CD8-positive, alpha-beta memory T cell (primary cell): ENCODE data around the gene TOM1L1. TPM values are rescaled to one million over a fixed set of nuclear protein-coding genes. Genes with fewer than 3 reads are reported as not detected.
"Not testable (repeated sequence)": the region's sequence is repeated elsewhere in the genome, so short reads cannot be mapped to it uniquely, and the experiment has no call there.

Experiments
- CTCF ChIA-PET: fragments of 350-600 bp; sonication (Branson Sonifier 250); formaldehyde crosslinking; loops from one replicate; lab custom pipeline; 2021; ENCODE audit warnings: antibody characterized with exemption; lab: Charles Lee
- POLR2A ChIA-PET: fragments of 350-600 bp; sonication (Branson Sonifier 250); formaldehyde crosslinking; loops from one replicate; lab custom pipeline; 2021; ENCODE audit warnings: antibody characterized with exemption; lab: Charles Lee
- DNase-seq, 5 donors: peaks; one replicate each; pipeline versions ENCODE4 v3.0.0 to v3.0.0-alpha.2; 2020 to 2022; ENCODE audit warnings: mixed read lengths in 1 of 5
- H3K27ac ChIP-seq: one replicate; pipeline ENCODE4 v1.7.0; 2013; ENCODE audit warnings: low read depth, mild to moderate bottlenecking, low read length, moderate library complexity
- H3K27me3 ChIP-seq: 2 replicates; pipeline ENCODE4 v1.7.0; 2013; ENCODE audit warnings: low read length, mild to moderate bottlenecking; ENCODE audit not compliant: insufficient read depth, poor library complexity, severe bottlenecking
- H3K36me3 ChIP-seq: 2 replicates; pipeline ENCODE4 v1.7.0; 2013; ENCODE audit warnings: mild to moderate bottlenecking, low read length, moderate library complexity; ENCODE audit not compliant: insufficient read depth
- H3K4me1 ChIP-seq: 2 replicates; pipeline ENCODE4 v1.7.0; 2013; ENCODE audit warnings: mild to moderate bottlenecking, low read length, moderate library complexity; ENCODE audit not compliant: insufficient read depth
- H3K4me3 ChIP-seq: 2 replicates; pipeline ENCODE4 v1.7.0; 2013; ENCODE audit warnings: mild to moderate bottlenecking, low read length
- H3K9me3 ChIP-seq: 2 replicates; pipeline ENCODE4 v1.7.0; 2013; ENCODE audit warnings: mild to moderate bottlenecking, low read length
- H3K27ac Mint-ChIP-seq, 8 donors: one replicate each; pipeline ENCODE4 v1.8.0; 2020 to 2021; ENCODE audit warnings: mixed read lengths in 8 of 8, mild to moderate bottlenecking in 6 of 8, inconsistent platforms in 3 of 8, moderate library complexity in 3 of 8
- H3K27me3 Mint-ChIP-seq, 2 donors: one replicate each; pipeline ENCODE4 v1.8.0; 2020 to 2021; ENCODE audit warnings: mixed read lengths in 2 of 2, mild to moderate bottlenecking in 1 of 2, moderate library complexity in 1 of 2
- H3K36me3 Mint-ChIP-seq, 3 donors: one replicate each; pipeline ENCODE4 v1.8.0; 2020 to 2021; ENCODE audit warnings: mixed read lengths in 3 of 3, inconsistent platforms in 1 of 3, mild to moderate bottlenecking in 1 of 3
- H3K4me1 Mint-ChIP-seq, 3 donors: one replicate each; pipeline ENCODE4 v1.8.0; 2020 to 2021; ENCODE audit warnings: mixed read lengths in 3 of 3, inconsistent platforms in 1 of 3, mild to moderate bottlenecking in 1 of 3
- H3K4me3 Mint-ChIP-seq, 7 donors: one replicate each; pipeline ENCODE4 v1.8.0; 2020 to 2021; ENCODE audit warnings: mixed read lengths in 7 of 7, mild to moderate bottlenecking in 6 of 7, moderate library complexity in 4 of 7, inconsistent platforms in 2 of 7
- H3K9me3 Mint-ChIP-seq, 5 donors: one replicate each; pipeline ENCODE4 v1.8.0; 2020 to 2022; ENCODE audit warnings: mixed read lengths in 5 of 5, mild to moderate bottlenecking in 3 of 5, moderate library complexity in 2 of 5, inconsistent platforms in 1 of 5
- polyA plus RNA-seq: library from polyadenylated mRNA; unstranded; fragments of 300-500 nt; fragmentation: Illumina TruSeq; gene quantifications from one replicate; pipeline ENCODE4 v1.2.3, GENCODE V29; 2021
- total RNA-seq, 2 experiments: library from RNA; stranded (reverse); gene quantifications; one replicate each; pipeline ENCODE4 v1.2.3, GENCODE V29; 2021

Gene TOM1L1
- total and polyA plus RNA-seq, 3 experiments from 2014 or later: 0.33 TPM; not detected in 2

DNA sequence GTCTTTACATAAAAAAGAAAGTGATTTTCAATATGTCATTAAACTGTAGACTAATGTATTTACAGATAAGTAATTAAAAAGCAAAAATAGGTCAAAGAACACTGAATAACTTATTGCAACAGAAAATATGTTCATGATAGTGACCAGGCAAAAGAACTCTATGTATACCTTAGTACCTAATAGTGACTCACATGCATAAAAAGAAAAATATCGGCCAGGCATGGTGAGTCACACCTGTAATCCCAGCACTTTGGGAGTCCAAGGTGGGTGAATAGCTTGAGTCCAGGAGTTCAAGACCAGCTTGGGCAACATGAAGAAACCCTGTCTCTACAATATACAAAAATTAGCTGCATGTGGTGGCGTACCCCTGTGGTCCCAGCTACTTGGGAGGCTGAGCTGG, 33.0 kb upstream of the TOM1L1 start:
- H3K9me3 Mint-ChIP-seq: no peaks in the 10 kb centered on the region
- no peak for DNase-seq
- ChIA-PET POLR2A (no interaction called here), CTCF (no interaction called here)
- Histone ChIP-seq H3K4me3 (no peak overlapping the region), H3K4me1 (no peaks in the 10 kb centered on the region), H3K27ac (no peak overlapping the region), H3K27me3 (no peaks in the 10 kb centered on the region), H3K9me3 (no peaks in the 10 kb centered on the region), H3K36me3 (no peaks in the 10 kb centered on the region)
- H3K27me3 Mint-ChIP-seq: peaks cover 0 to 14% of the 10 kb centered on the region in 2 donors
- no peak overlapping the region for H3K27ac Mint-ChIP-seq
- no peaks in the 10 kb centered on the region for H3K4me1 Mint-ChIP-seq
- H3K36me3 Mint-ChIP-seq: no peaks in the 10 kb centered on the region
- no peak overlapping the region for H3K4me3 Mint-ChIP-seq

DNA sequence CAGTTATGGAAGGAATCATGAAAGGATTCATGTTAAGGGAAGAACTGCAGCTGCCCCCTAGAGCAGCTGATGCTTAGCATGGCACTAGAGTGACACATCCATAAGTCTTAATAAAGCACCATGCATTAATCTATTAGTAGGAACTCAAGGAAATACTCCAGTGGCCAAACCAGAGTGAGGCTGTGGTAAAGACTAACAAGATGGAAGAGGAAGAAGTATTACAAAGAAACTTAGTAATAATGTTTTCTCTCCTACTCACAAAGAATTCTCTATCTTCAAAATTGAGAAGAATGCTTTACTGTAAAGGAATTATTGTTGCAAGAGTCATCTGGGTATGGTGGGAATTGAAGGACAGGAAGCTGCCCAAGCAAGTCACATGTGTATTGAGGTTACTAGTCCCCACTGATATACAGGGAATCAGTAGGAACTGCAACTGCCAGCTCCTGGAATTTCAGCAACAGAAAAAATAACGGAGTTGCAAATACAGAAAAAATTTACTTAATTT, 29.9 kb upstream of the TOM1L1 start:
- no peaks in the 10 kb centered on the region for H3K9me3 Mint-ChIP-seq
- no peak overlapping the region for H3K27ac ChIP-seq
- H3K4me1 ChIP-seq: no peaks in the 10 kb centered on the region
- H3K4me3 Mint-ChIP-seq: no peak overlapping the region
- H3K9me3 ChIP-seq: no peaks in the 10 kb centered on the region
- H3K36me3 Mint-ChIP-seq: no peaks in the 10 kb centered on the region
- H3K4me3 ChIP-seq: no peak overlapping the region
- no peaks in the 10 kb centered on the region for H3K4me1 Mint-ChIP-seq
- CTCF ChIA-PET: no interaction called here
- H3K27me3 ChIP-seq: no peaks in the 10 kb centered on the region
- H3K27ac Mint-ChIP-seq: no peak overlapping the region
- H3K36me3 ChIP-seq: no peaks in the 10 kb centered on the region
- POLR2A ChIA-PET: no interaction called here
- peaks cover 2 to 14% of the 10 kb centered on the region in 2 donors for H3K27me3 Mint-ChIP-seq
- DNase-seq: no peak

DNA sequence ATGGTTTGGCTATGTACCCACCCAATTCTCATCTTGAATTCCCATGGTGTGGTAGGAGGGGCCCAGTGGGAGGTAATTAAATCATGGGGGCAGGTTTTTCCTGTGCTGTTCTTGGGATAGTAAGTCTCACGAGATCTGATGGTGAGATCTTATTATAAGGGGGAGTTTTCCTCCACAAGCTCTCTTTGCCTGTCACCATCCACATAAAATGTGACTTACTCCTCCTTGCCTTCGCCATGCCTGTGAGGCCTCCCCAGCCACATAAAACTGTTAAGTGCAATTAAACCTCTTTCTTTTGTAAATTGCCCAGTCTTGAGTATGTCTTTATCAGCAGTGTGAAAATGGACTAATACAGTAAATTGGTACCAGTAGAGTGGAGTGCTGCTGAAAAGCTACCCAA, 24.7 kb upstream of the TOM1L1 start:
- POLR2A ChIA-PET, H3K27me3 Mint-ChIP-seq: not testable (repeated sequence)
- CTCF ChIA-PET: interaction anchor here (0.6 kb wide), 1 partner anchor 62 kb away, joined by 3 read pairs; no protein-coding TSS in a partner anchor

DNA sequence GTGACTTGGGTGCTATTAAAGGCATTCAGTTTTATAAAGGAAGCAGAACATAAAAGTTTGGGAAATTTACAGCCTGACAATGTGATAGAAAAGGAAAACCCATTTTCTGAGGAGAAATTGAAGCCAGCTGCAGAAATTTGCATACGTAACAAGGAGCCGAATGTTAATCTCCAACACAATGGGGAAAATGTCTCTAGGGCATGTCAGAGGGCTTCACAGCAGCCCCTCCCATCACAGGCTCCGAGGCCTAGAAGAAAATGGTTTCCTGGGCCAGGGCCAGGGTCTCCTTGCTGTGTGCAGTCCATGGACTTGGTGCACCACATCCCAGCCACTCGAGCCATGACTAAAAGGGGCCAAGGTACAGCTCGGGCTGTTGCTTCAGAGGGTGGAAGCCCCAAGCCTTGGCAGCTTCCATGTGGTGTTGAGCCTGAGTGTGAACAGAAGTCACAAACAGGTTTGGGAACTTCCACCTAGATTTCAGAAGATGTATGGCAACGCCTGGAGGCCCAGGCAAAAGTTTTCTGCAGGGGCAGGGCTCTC, 23.9 kb upstream of the TOM1L1 start:
- no peaks in the 10 kb centered on the region for H3K27me3 ChIP-seq
- Mint-ChIP-seq H3K4me3 (no peak overlapping the region), H3K27ac (no peak overlapping the region), H3K36me3 (no peaks in the 10 kb centered on the region), H3K27me3 (peaks cover 7 to 11% of the 10 kb centered on the region in 2 donors), H3K4me1 (no peaks in the 10 kb centered on the region), H3K9me3 (no peaks in the 10 kb centered on the region)
- H3K27ac ChIP-seq: no peak overlapping the region
- H3K36me3 ChIP-seq: no peaks in the 10 kb centered on the region
- H3K9me3 ChIP-seq: no peaks in the 10 kb centered on the region
- DNase-seq: no peak
- POLR2A ChIA-PET: no interaction called here
- no peak overlapping the region for H3K4me3 ChIP-seq
- CTCF ChIA-PET: no interaction called here
- no peaks in the 10 kb centered on the region for H3K4me1 ChIP-seq

More for the DNA sequence above, 24.7 kb upstream of the TOM1L1 start:
- H3K9me3 ChIP-seq, H3K27ac Mint-ChIP-seq, H3K4me1 ChIP-seq, H3K27ac ChIP-seq, H3K36me3 ChIP-seq, H3K4me1 Mint-ChIP-seq, H3K36me3 Mint-ChIP-seq, H3K4me3 ChIP-seq, DNase-seq, H3K27me3 ChIP-seq, H3K4me3 Mint-ChIP-seq, H3K9me3 Mint-ChIP-seq: not testable (repeated sequence)

DNA sequence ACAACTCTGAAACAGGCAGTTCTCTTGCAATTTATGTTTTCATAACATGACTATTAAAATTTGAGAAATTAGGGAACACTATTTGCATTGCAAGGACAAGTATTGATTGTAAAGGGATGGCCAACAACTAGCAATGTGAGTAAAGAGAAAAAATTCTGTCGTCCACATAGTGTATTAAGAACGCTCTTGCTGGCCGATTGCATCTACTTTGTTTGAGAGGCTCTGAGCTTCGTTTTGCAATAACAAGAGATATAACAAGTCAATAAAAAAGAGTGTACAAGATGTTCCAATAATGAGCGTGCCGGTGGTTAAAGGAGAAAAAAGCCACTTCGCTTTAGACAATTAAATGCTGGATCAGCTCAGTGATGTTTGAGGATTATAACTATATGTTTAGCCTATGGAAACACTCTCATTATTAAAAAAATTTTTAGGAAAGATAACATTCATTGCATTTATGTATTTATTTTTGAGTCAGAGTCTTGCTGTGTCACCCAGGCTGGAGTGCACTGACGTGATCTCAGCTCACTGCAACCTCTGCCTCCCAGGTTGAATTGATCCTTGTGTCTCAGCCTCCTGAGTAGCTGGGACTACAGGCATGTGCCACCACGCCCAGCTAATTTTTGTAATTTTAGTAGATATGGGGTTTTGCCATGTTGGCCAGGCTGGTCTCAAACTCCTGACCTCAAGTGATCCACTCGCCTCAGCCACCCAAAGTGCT, 19.2 kb upstream of the TOM1L1 start:
- CTCF ChIA-PET: no interaction called here
- H3K4me3 ChIP-seq: no peak overlapping the region
- no peaks in the 10 kb centered on the region for H3K9me3 Mint-ChIP-seq
- POLR2A ChIA-PET: no interaction called here
- H3K9me3 ChIP-seq: no peaks in the 10 kb centered on the region
- H3K27me3 Mint-ChIP-seq: peaks cover 5 to 8% of the 10 kb centered on the region in 2 donors
- DNase-seq: no peak
- H3K4me3 Mint-ChIP-seq: no peak overlapping the region
- no peaks in the 10 kb centered on the region for H3K36me3 Mint-ChIP-seq
- no peaks in the 10 kb centered on the region for H3K27me3 ChIP-seq
- no peaks in the 10 kb centered on the region for H3K4me1 Mint-ChIP-seq
- H3K36me3 ChIP-seq: no peaks in the 10 kb centered on the region
- no peak overlapping the region for H3K27ac Mint-ChIP-seq
- no peak overlapping the region for H3K27ac ChIP-seq
- no peaks in the 10 kb centered on the region for H3K4me1 ChIP-seq

- H3K27me3 ChIP-seq: no peaks in the 10 kb centered on the region
- H3K9me3 Mint-ChIP-seq: no peaks in the 10 kb centered on the region
- peaks cover 6 to 11% of the 10 kb centered on the region in 2 donors for H3K27me3 Mint-ChIP-seq
- H3K4me1 ChIP-seq: no peaks in the 10 kb centered on the region
- no peaks in the 10 kb centered on the region for H3K9me3 ChIP-seq
- no peaks in the 10 kb centered on the region for H3K36me3 ChIP-seq
- no peaks in the 10 kb centered on the region for H3K36me3 Mint-ChIP-seq
- no peak overlapping the region for H3K27ac Mint-ChIP-seq
- H3K27ac ChIP-seq: no peak overlapping the region
- H3K4me3 ChIP-seq: no peak overlapping the region
- no peak for DNase-seq
- ChIA-PET POLR2A (no interaction called here), CTCF (no interaction called here)
- no peaks in the 10 kb centered on the region for H3K4me1 Mint-ChIP-seq
- no peak overlapping the region for H3K4me3 Mint-ChIP-seq
Measured at GRCh38 chr17:54882371-54882770, 18.3 kb upstream of the TOM1L1 start.

- Mint-ChIP-seq H3K4me3 (no peak overlapping the region), H3K27ac (no peak overlapping the region), H3K4me1 (no peaks in the 10 kb centered on the region), H3K27me3 (peaks cover 3 to 11% of the 10 kb centered on the region in 2 donors), H3K9me3 (no peaks in the 10 kb centered on the region), H3K36me3 (no peaks in the 10 kb centered on the region)
- no peak overlapping the region for H3K27ac ChIP-seq
- no peak overlapping the region for H3K4me3 ChIP-seq
- ChIA-PET POLR2A (no interaction called here), CTCF (no interaction called here)
- no peak for DNase-seq
- no peaks in the 10 kb centered on the region for H3K9me3 ChIP-seq
- H3K27me3 ChIP-seq: no peaks in the 10 kb centered on the region
- H3K4me1 ChIP-seq: no peaks in the 10 kb centered on the region
- no peaks in the 10 kb centered on the region for H3K36me3 ChIP-seq
Measured at GRCh38 chr17:54882950-54883349, 17.7 kb upstream of the TOM1L1 start.

- DNase-seq: no peak
- CTCF ChIA-PET: no interaction called here
- no peak overlapping the region for H3K4me3 ChIP-seq
- no peak overlapping the region for H3K27ac ChIP-seq
- H3K36me3 ChIP-seq: no peaks in the 10 kb centered on the region
- H3K27me3 Mint-ChIP-seq: peaks cover 2 to 9% of the 10 kb centered on the region in 2 donors
- H3K9me3 Mint-ChIP-seq: no peaks in the 10 kb centered on the region
- H3K9me3 ChIP-seq: no peaks in the 10 kb centered on the region
- H3K4me3 Mint-ChIP-seq: no peak overlapping the region
- H3K4me1 ChIP-seq: no peaks in the 10 kb centered on the region
- no peak overlapping the region for H3K27ac Mint-ChIP-seq
- no peaks in the 10 kb centered on the region for H3K36me3 Mint-ChIP-seq
- H3K27me3 ChIP-seq: no peaks in the 10 kb centered on the region
- POLR2A ChIA-PET: no interaction called here
- H3K4me1 Mint-ChIP-seq: no peaks in the 10 kb centered on the region
Measured at GRCh38 chr17:54883939-54884338, 16.7 kb upstream of the TOM1L1 start.
